ENCODE results near the gene KLF16. TPM values are rescaled to one million over a fixed set of nuclear protein-coding genes. Genes with fewer than 3 reads are reported as not detected.

Gene KLF16
- total and polyA plus RNA-seq, 2 donors from 2014 or later: 10.4 to 22.2 TPM

DNA sequence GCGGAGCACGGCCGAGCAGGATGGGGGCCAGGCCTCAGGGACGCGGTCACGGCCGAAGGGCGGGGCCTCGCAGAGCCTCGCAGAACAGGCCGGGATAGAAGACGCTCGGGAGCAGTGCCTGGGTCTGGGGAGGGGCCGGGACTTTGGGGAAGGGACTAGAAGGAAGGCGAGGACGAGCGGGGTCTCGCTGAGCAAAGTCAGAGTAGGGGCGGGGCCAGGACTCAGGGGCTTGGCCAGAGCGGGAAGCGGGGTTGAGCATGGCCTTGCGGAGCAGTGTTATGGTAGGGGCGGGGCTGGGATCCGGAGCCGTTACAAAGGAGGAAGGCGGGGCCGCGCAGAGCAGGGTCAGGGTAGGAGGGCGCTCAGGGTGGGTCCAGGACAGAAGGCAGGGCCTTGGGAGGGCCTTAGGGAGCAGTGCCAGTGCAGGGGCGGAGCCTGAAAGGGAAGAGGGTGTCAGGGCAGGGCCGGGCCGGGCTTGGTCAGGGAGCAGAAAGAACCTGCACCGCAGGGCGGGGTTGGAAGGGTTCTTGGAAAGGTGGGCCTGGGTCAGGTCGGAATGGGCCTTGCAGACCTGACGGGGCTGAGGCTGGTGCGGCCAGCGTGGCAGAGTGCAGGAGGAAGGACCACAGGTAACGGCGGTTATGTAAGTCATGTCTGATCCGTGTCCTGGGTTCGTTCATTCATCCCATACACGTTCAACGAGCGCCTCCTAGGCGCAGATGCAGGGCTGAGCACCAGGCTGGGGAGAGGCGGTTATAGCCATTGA is 50.8 kb downstream of the KLF16 start:
- FAIRE-seq: no peak
- intact Hi-C loops (cut with DNase I): no loop called here
- H3K36me3 ChIP-seq (ENCODE audit: control insufficient read depth in 2 of 3, insufficient read depth in 3 of 3, low read length in 3 of 3): peaks cover 0 to 4% (median 3%) of the 10 kb centered on the region in 3 donors
- TF ChIP-seq, protein P1, sequence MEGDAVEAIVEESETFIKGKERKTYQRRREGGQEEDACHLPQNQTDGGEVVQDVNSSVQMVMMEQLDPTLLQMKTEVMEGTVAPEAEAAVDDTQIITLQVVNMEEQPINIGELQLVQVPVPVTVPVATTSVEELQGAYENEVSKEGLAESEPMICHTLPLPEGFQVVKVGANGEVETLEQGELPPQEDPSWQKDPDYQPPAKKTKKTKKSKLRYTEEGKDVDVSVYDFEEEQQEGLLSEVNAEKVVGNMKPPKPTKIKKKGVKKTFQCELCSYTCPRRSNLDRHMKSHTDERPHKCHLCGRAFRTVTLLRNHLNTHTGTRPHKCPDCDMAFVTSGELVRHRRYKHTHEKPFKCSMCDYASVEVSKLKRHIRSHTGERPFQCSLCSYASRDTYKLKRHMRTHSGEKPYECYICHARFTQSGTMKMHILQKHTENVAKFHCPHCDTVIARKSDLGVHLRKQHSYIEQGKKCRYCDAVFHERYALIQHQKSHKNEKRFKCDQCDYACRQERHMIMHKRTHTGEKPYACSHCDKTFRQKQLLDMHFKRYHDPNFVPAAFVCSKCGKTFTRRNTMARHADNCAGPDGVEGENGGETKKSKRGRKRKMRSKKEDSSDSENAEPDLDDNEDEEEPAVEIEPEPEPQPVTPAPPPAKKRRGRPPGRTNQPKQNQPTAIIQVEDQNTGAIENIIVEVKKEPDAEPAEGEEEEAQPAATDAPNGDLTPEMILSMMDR (IDR thresholded peaks at IDR 0.05; ENCODE audit: borderline replicate concordance, extremely low read depth, insufficient read depth): peak; percentile 60
- H3K9me3 ChIP-seq (ENCODE audit: control insufficient read depth in 2 of 3, insufficient read depth in 1 of 3, low read length in 3 of 3): no peaks in the 10 kb centered on the region
- peaks cover 0 to 8% (median 0%) of the 10 kb centered on the region in 3 donors for H3K4me1 ChIP-seq (ENCODE audit: control insufficient read depth in 2 of 3, insufficient read depth in 2 of 3, low read depth in 1 of 3, low read length in 3 of 3)
- peak overlapping the region; percentile 1 to 59 (median 43) for H3K4me3 ChIP-seq (ENCODE audit: low read length in 3 of 3)
- peak; percentile 91 to 98 (median 93) for DNase-seq
- peak overlapping the region in 1 of 2 donors; percentile 5 for H3K27ac ChIP-seq (ENCODE audit: low read depth in 2 of 2, low read length in 2 of 2)
- H3K27me3 ChIP-seq (ENCODE audit: control insufficient read depth, insufficient read depth, low read length): no peaks in the 10 kb centered on the region
- peak overlapping the region in 1 of 3 donors; percentile 46 for H3K9ac ChIP-seq (ENCODE audit: low read length in 3 of 3)

DNA sequence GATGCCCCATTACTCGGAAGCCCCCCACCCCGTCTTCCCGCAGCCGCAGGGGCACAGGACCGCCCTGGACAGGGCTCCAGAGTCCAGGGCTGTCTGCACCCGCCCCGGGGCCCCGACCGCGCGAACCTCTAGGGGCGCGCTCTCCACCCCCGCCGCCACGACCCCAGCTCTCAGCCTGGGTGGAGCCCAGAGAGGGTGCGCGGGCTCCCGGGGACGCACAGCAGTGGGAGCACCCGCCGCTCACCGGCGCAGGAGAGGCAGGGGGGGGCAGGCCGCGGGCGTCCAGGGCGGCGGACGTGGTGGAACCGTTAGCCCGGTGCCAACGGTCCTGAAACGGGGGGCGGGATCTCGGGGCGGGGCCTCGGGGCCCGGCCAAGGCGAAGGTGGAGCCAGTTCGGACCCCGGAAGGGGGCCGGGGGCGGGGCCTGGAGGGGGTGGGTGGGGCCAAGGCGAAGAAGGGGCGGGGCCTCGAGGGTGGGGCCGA is 51.4 kb downstream of the KLF16 start, which contains the start of gene ATP8B3:
Gene ATP8B3, minus strand, starts transcription at position 335 of the 484 bp plus-strand sequence. CDS start 540 bp downstream, outside the sequence.
- H3K36me3 ChIP-seq (ENCODE audit: control insufficient read depth in 2 of 3, insufficient read depth in 3 of 3, low read length in 3 of 3): peaks cover 0 to 4% (median 0%) of the 10 kb centered on the region in 3 donors
- DNase-seq (no peak), FAIRE-seq (no peak)
- TF ChIP-seq, protein P1 (IDR thresholded peaks at IDR 0.05; ENCODE audit: borderline replicate concordance, extremely low read depth, insufficient read depth): no peak
- intact Hi-C loops (cut with DNase I): no loop called here
- H3K4me3 ChIP-seq (ENCODE audit: low read length in 3 of 3): peak within 1 kb of the TSS; percentile 1 to 59 (median 43)
- H3K27ac ChIP-seq (ENCODE audit: low read depth in 2 of 2, low read length in 2 of 2): peak within 1 kb of the TSS in 1 of 2 donors; percentile 5
- H3K9me3 ChIP-seq (ENCODE audit: control insufficient read depth in 2 of 3, insufficient read depth in 1 of 3, low read length in 3 of 3): no peaks in the 10 kb centered on the region
- H3K9ac ChIP-seq (ENCODE audit: low read length in 3 of 3): peak within 1 kb of the TSS in 1 of 3 donors; percentile 46
- H3K27me3 ChIP-seq (ENCODE audit: control insufficient read depth, insufficient read depth, low read length): no peaks in the 10 kb centered on the region
- H3K4me1 ChIP-seq (ENCODE audit: control insufficient read depth in 2 of 3, insufficient read depth in 2 of 3, low read depth in 1 of 3, low read length in 3 of 3): peaks cover 0 to 8% (median 0%) of the 10 kb centered on the region in 3 donors

- Histone ChIP-seq H3K27me3 (ENCODE audit: control insufficient read depth, insufficient read depth, low read length) (no peaks in the 10 kb centered on the region), H3K27ac (ENCODE audit: low read depth in 2 of 2, low read length in 2 of 2) (no peak overlapping the region), H3K4me1 (ENCODE audit: control insufficient read depth in 2 of 3, insufficient read depth in 2 of 3, low read depth in 1 of 3, low read length in 3 of 3) (peaks cover 0 to 8% (median 0%) of the 10 kb centered on the region in 3 donors), H3K36me3 (ENCODE audit: control insufficient read depth in 2 of 3, insufficient read depth in 3 of 3, low read length in 3 of 3) (no peaks in the 10 kb centered on the region), H3K9me3 (ENCODE audit: control insufficient read depth in 2 of 3, insufficient read depth in 1 of 3, low read length in 3 of 3) (no peaks in the 10 kb centered on the region), H3K9ac (ENCODE audit: low read length in 3 of 3) (no peak overlapping the region), H3K4me3 (ENCODE audit: low read length in 3 of 3) (no peak overlapping the region)
- no peak for FAIRE-seq
- TF ChIP-seq, protein P1 (IDR thresholded peaks at IDR 0.05; ENCODE audit: borderline replicate concordance, extremely low read depth, insufficient read depth): no peak
- intact Hi-C loops (cut with DNase I): no loop called here
- DNase-seq: peak in 2 of 5 donors; percentile 68 to 94
These were observed 51.9 kb downstream of the KLF16 start for GRCh38 chr19:1811472-1811894.

Measured in kidney (tissue), 14 donors.